HCT116 (cell line): Measurements from ENCODE around the gene MSH4.
A peak's percentile ranks its signal among the peaks of the same experiment; 100 is the strongest.

Experiments used
- CTCF ChIP-seq, 3 experiments: fragments of 200-600 bp in 1 of 3; sonication (generic) in 1 of 3; IDR thresholded peaks in 2 of 3; conservative IDR thresholded peaks in 1 of 3; 2 replicates each; pipeline ENCODE4 v1.5.1; 2012 to 2017; ENCODE audit warnings: low read depth in 2 of 3, low read length in 2 of 3, antibody characterized with exemption in 1 of 3, borderline replicate concordance in 1 of 3, control low read depth in 1 of 3, mild to moderate bottlenecking in 1 of 3, mixed read lengths in 1 of 3, mixed run types in 1 of 3, moderate library complexity in 1 of 3; ENCODE audit not compliant: insufficient read depth in 1 of 3
- EGR1 ChIP-seq: IDR thresholded peaks from 2 replicates; pipeline ENCODE4 v1.6.1; 2012; ENCODE audit warnings: low read depth
- EZH2 ChIP-seq: fragments of 200-600 bp; sonication (generic); IDR thresholded peaks from 2 replicates; pipeline ENCODE4 v1.6.1; 2017; ENCODE audit warnings: antibody characterized with exemption, mixed run types
- EZH2phosphoT487 ChIP-seq: fragments of 200-600 bp; IDR thresholded peaks from 2 replicates; pipeline ENCODE4 v1.6.1; 2018; ENCODE audit warnings: antibody characterized with exemption, borderline replicate concordance
- JUND ChIP-seq: IDR thresholded peaks from 2 replicates; pipeline ENCODE4 v1.6.1; 2012
- POLR2A ChIP-seq: IDR thresholded peaks from 2 replicates; pipeline ENCODE4 v1.7.0; 2011; ENCODE audit warnings: borderline replicate concordance; ENCODE audit not compliant: insufficient read depth, insufficient read length; ENCODE audit errors: extremely low read depth
- POLR2AphosphoS5 ChIP-seq: IDR thresholded peaks from 2 replicates; pipeline ENCODE4 v1.6.1; 2011; ENCODE audit warnings: mild to moderate bottlenecking, low read depth, low read length, moderate library complexity
- RAD21 ChIP-seq: IDR thresholded peaks from 2 replicates; pipeline ENCODE4 v1.6.1; 2012; ENCODE audit warnings: low read depth, mild to moderate bottlenecking
- SRF ChIP-seq: IDR thresholded peaks from 2 replicates; pipeline ENCODE4 v1.6.1; 2012; ENCODE audit warnings: low read depth
- ZBTB33 ChIP-seq: IDR thresholded peaks from 2 replicates; pipeline ENCODE4 v1.6.1; 2011; ENCODE audit warnings: mild to moderate bottlenecking, low read length, moderate library complexity; ENCODE audit not compliant: insufficient replicate concordance; ENCODE audit errors: extremely low read depth
- TF ChIP-seq, protein P1 (sequence below): IDR thresholded peaks from 2 replicates; pipeline ENCODE4 v1.6.1; 2012
- TF ChIP-seq, protein P2 (sequence below): IDR thresholded peaks from 2 replicates; pipeline ENCODE4 v1.6.1; 2012; ENCODE audit warnings: low read depth

DNA sequence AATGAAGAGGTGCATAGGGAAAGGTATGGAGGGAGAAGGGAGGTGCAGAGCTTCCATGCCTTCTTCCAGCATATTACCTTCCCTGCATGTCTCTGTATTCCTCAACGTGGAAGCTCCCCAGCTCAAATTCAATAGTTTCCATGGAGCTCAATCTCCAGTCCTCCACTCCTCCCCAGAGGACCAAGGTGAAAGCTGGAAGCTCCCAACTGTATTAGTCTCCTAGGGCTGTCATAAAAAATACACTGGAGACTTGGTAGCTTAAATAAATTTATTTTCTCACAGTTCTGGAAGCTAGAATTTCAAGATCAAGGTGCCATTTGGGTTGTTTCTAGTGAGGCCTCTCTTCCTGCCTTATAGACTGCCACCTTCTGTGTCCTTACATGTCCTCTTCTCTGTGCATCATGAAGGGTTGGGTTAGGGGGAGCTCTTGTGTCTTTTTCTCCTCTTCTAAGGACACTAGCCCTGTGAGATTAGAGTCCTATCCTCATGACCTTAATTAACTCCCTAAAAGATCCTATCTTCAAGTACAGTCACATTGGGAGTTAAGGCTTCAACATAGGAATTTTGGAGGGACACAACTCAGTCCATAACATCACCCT is 32.5 kb upstream of the MSH4 start:
- TF ChIP-seq JUND, result no peak
- TF ChIP-seq SRF, result no peak
- TF ChIP-seq CTCF (IDR thresholded peaks at IDR 0.05 in 2 of 3, conservative IDR thresholded peaks at IDR 0.05 in 1 of 3; ENCODE audit: borderline replicate concordance in 1 of 3, insufficient read depth in 1 of 3, low read depth in 2 of 3, low read length in 2 of 3), result peak in 1 of 3 experiments; percentile 7; a peak in 1 of 6 replicates
- no peak for TF ChIP-seq EZH2
- TF ChIP-seq POLR2A, result no peak
- TF ChIP-seq EGR1, result no peak
- TF ChIP-seq RAD21, result no peak
- TF ChIP-seq, protein P1, sequence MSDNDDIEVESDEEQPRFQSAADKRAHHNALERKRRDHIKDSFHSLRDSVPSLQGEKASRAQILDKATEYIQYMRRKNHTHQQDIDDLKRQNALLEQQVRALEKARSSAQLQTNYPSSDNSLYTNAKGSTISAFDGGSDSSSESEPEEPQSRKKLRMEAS, result no peak
- no peak for TF ChIP-seq POLR2AphosphoS5
- TF ChIP-seq EZH2phosphoT487, result no peak
- TF ChIP-seq, protein P2, sequence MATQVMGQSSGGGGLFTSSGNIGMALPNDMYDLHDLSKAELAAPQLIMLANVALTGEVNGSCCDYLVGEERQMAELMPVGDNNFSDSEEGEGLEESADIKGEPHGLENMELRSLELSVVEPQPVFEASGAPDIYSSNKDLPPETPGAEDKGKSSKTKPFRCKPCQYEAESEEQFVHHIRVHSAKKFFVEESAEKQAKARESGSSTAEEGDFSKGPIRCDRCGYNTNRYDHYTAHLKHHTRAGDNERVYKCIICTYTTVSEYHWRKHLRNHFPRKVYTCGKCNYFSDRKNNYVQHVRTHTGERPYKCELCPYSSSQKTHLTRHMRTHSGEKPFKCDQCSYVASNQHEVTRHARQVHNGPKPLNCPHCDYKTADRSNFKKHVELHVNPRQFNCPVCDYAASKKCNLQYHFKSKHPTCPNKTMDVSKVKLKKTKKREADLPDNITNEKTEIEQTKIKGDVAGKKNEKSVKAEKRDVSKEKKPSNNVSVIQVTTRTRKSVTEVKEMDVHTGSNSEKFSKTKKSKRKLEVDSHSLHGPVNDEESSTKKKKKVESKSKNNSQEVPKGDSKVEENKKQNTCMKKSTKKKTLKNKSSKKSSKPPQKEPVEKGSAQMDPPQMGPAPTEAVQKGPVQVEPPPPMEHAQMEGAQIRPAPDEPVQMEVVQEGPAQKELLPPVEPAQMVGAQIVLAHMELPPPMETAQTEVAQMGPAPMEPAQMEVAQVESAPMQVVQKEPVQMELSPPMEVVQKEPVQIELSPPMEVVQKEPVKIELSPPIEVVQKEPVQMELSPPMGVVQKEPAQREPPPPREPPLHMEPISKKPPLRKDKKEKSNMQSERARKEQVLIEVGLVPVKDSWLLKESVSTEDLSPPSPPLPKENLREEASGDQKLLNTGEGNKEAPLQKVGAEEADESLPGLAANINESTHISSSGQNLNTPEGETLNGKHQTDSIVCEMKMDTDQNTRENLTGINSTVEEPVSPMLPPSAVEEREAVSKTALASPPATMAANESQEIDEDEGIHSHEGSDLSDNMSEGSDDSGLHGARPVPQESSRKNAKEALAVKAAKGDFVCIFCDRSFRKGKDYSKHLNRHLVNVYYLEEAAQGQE, result no peak
- no peak for TF ChIP-seq ZBTB33
